Skin epidermis (tissue), 12 donors: ENCODE measurements around the gene ACOT9.
A peak's percentile ranks its signal among the peaks of the same experiment; 100 is the strongest.
"Not testable (repeated sequence)": the region's sequence is repeated elsewhere in the genome, so short reads cannot be mapped to it uniquely, and the experiment has no call there.

Experiments used
- H3K27ac ChIP-seq, 21 experiments: fragments of 200-600 bp; sonication (generic) in 11 of 21; one replicate each; pipeline ENCODE4 v1.5.0; 2020; ENCODE audit warnings: mild to moderate bottlenecking in 3 of 21, inconsistent platforms in 2 of 21, moderate library complexity in 2 of 21
- H3K4me3 ChIP-seq, 7 experiments: fragments of 200-600 bp; sonication (generic) in 2 of 7; one replicate each; pipeline ENCODE4 v1.5.0; 2020; ENCODE audit warnings: inconsistent platforms in 2 of 7, mild to moderate bottlenecking in 2 of 7, moderate library complexity in 1 of 7

Gene ACOT9

GRCh38 chrX:23726191-23726590 is 16.9 kb downstream of the ACOT9 start:
- Histone ChIP-seq H3K27ac (no peak overlapping the region), H3K4me3 (no peak overlapping the region)

- no peak overlapping the region for H3K4me3 ChIP-seq
- H3K27ac ChIP-seq, result no peak overlapping the region
These were observed 22.9 kb downstream of the ACOT9 start for GRCh38 chrX:23720117-23720677.

- Histone ChIP-seq H3K4me3 (no peak overlapping the region), H3K27ac (no peak overlapping the region)
These were observed 37.8 kb downstream of the ACOT9 start for GRCh38 chrX:23705235-23705634.

- no peak overlapping the region for H3K27ac ChIP-seq
- H3K4me3 ChIP-seq, result no peak overlapping the region
These were observed 38.3 kb downstream of the ACOT9 start for GRCh38 chrX:23704673-23705206.

GRCh38 chrX:23699636-23700194 is 43.4 kb downstream of the ACOT9 start:
- Histone ChIP-seq H3K27ac (no peak overlapping the region), H3K4me3 (no peak overlapping the region)

GRCh38 chrX:23694606-23695005 is 48.5 kb downstream of the ACOT9 start:
- Histone ChIP-seq H3K4me3 (no peak overlapping the region), H3K27ac (no peak overlapping the region)

GRCh38 chrX:23692166-23692565 is 50.9 kb downstream of the ACOT9 start:
- no peak overlapping the region for H3K27ac ChIP-seq
- no peak overlapping the region for H3K4me3 ChIP-seq

- not testable (repeated sequence) for H3K27ac ChIP-seq
These were observed 66.6 kb downstream of the ACOT9 start for GRCh38 chrX:23676486-23676885.

GRCh38 chrX:23673108-23673507 is 70.0 kb downstream of the ACOT9 start:
- no peak overlapping the region for H3K27ac ChIP-seq
- H3K4me3 ChIP-seq, result no peak overlapping the region

More at GRCh38 chrX:23676486-23676885, 66.6 kb downstream of the ACOT9 start:
- H3K4me3 ChIP-seq, result not testable (repeated sequence)

- no peak overlapping the region for H3K27ac ChIP-seq
These were observed 72.5 kb downstream of the ACOT9 start for GRCh38 chrX:23670528-23670927.

GRCh38 chrX:23668335-23668734 is 74.7 kb downstream of the ACOT9 start:
- Histone ChIP-seq H3K27ac (peak overlapping the region in 5 of 21 experiments; percentile 72 to 85 (median 83)), H3K4me3 (peak overlapping the region; percentile 45 to 63 (median 55))

More at GRCh38 chrX:23670528-23670927, 72.5 kb downstream of the ACOT9 start:
- no peak overlapping the region for H3K4me3 ChIP-seq

GRCh38 chrX:23667239-23668177 is 75.6 kb downstream of the ACOT9 start, which contains the start of gene PRDX4:
Gene PRDX4 (plus strand): TSS chrX:23667493. CDS start chrX:23667571, 78 bp downstream.
- H3K4me3 ChIP-seq, result peak within 1 kb of the TSS; percentile 45 to 63 (median 55)
- peak within 1 kb of the TSS; percentile 53 to 87 (median 79) for H3K27ac ChIP-seq

GRCh38 chrX:23666282-23666681 is 76.8 kb downstream of the ACOT9 start:
- peak overlapping the region in 2 of 21 experiments; percentile 81 to 83 for H3K27ac ChIP-seq
- no peak overlapping the region for H3K4me3 ChIP-seq

- Histone ChIP-seq H3K27ac (no peak overlapping the region), H3K4me3 (no peak overlapping the region)
These were observed 78.6 kb downstream of the ACOT9 start for GRCh38 chrX:23664496-23664895.

GRCh38 chrX:23662853-23663252 is 80.2 kb downstream of the ACOT9 start:
- peak overlapping the region in 1 of 21 experiments; percentile 68 for H3K27ac ChIP-seq

GRCh38 chrX:23662187-23662586 is 80.9 kb downstream of the ACOT9 start:
- Histone ChIP-seq H3K4me3 (no peak overlapping the region), H3K27ac (peak overlapping the region in 1 of 21 experiments; percentile 68)

More at GRCh38 chrX:23662853-23663252, 80.2 kb downstream of the ACOT9 start:
- H3K4me3 ChIP-seq, result no peak overlapping the region

GRCh38 chrX:23661671-23662070 is 81.4 kb downstream of the ACOT9 start:
- no peak overlapping the region for H3K4me3 ChIP-seq
- no peak overlapping the region for H3K27ac ChIP-seq

GRCh38 chrX:23660766-23661132 is 82.3 kb downstream of the ACOT9 start:
- no peak overlapping the region for H3K4me3 ChIP-seq
- no peak overlapping the region for H3K27ac ChIP-seq

- H3K27ac ChIP-seq, H3K4me3 ChIP-seq: not testable (repeated sequence)
These were observed 82.9 kb downstream of the ACOT9 start for GRCh38 chrX:23660083-23660765.

GRCh38 chrX:23659339-23659738 is 83.7 kb downstream of the ACOT9 start:
- no peak overlapping the region for H3K27ac ChIP-seq
- no peak overlapping the region for H3K4me3 ChIP-seq
